ENCODE data around the gene CRTAC1.

The CRTAC1 gene

GRCh38 chr10:97895084-97895483 is 135.3 kb downstream of the CRTAC1 start:
- no peak for DNase-seq

GRCh38 chr10:97894092-97894491 is 136.3 kb downstream of the CRTAC1 start:
- no peak for DNase-seq

- no peak for DNase-seq
Measured at GRCh38 chr10:97892939-97893338, 137.5 kb downstream of the CRTAC1 start.

- no peak for DNase-seq
Measured at GRCh38 chr10:97892506-97892905, 137.9 kb downstream of the CRTAC1 start.

GRCh38 chr10:97891497-97892167 is 138.8 kb downstream of the CRTAC1 start:
- DNase-seq, result no peak

- no peak for DNase-seq
Measured at GRCh38 chr10:97889461-97890265, 140.8 kb downstream of the CRTAC1 start.

- DNase-seq, result no peak
Measured at GRCh38 chr10:97888641-97889262, 141.7 kb downstream of the CRTAC1 start.

- no peak for DNase-seq
Measured at GRCh38 chr10:97888134-97888533, 142.3 kb downstream of the CRTAC1 start.

- DNase-seq, result no peak
Measured at GRCh38 chr10:97887399-97887798, 143.0 kb downstream of the CRTAC1 start.

- DNase-seq, result no peak
Measured at GRCh38 chr10:97886286-97886685, 144.1 kb downstream of the CRTAC1 start.

- DNase-seq, result no peak
Measured at GRCh38 chr10:97883092-97883485, 147.3 kb downstream of the CRTAC1 start.

- DNase-seq, result no peak
Measured at GRCh38 chr10:97882142-97883091, 148.0 kb downstream of the CRTAC1 start.

- DNase-seq, result no peak
Measured at GRCh38 chr10:97880109-97880508, 150.3 kb downstream of the CRTAC1 start.

- DNase-seq, result no peak
Measured at GRCh38 chr10:97879241-97879640, 151.2 kb downstream of the CRTAC1 start.

GRCh38 chr10:97876402-97876801 is 154.0 kb downstream of the CRTAC1 start:
- no peak for DNase-seq

GRCh38 chr10:97875391-97875790 is 155.0 kb downstream of the CRTAC1 start:
- no peak for DNase-seq

GRCh38 chr10:97874332-97874731 is 156.1 kb downstream of the CRTAC1 start:
- DNase-seq, result no peak

- DNase-seq, result no peak
Measured at GRCh38 chr10:97873569-97873968, 156.9 kb downstream of the CRTAC1 start.

- no peak for DNase-seq
Measured at GRCh38 chr10:97870990-97871389, 159.4 kb downstream of the CRTAC1 start.

- DNase-seq, result peak; percentile 87
Measured at GRCh38 chr10:97869091-97870042, 161.1 kb downstream of the CRTAC1 start.

GRCh38 chr10:97868134-97868685 is 162.2 kb downstream of the CRTAC1 start:
- DNase-seq, result no peak
